Measurements from ENCODE around the gene KITLG.
"Not testable (repeated sequence)": the region's sequence is repeated elsewhere in the genome, so short reads cannot be mapped to it uniquely, and the experiment has no call there.

The KITLG gene

DNA sequence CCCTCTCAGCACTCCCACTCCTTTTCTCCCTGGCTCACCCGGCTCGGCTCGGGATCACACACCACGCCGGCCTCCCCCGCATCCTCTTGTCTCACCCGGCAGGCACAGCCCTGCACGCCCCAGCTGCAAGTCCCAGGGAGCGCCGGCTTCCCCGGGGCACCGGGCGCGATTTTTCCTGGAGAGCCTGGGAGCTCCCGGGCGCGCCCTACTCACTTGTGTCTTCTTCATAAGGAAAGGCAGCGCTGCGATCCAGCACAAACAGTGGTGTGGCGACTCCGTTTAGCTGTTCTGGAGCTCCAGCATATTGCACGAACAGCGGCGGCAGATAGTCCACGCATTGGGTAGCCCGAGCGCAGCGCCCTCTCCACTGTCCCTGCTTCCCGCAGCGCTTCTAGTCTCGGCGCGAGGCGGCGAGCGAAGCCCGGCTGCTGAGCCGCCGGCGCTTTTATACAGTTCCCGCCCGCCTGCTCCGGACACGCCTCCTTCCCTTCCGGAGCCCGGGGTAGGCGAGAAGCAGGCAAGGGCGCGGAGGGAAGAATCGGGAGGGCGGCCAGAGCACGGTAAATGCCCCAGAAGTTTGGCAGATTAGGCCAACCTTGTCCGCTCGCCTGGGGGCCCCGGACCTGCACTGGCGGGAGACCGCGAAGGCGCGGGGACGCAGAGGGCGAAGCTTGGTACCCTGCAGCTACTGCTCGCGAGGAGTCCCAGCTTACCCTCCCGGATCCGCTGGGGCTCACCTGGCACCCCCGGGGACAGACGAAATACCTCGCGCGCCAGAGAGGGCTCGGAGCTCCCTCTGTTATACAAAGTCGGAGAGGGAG, at the start of gene KITLG:
KITLG (minus strand) TSS at position 421 of the 821 bp plus-strand sequence; CDS start at position 228, 193 bp downstream.
- peak within 1 kb of the TSS; percentile 76 for H3K4me3 ChIP-seq (ENCODE audit: low read depth, low read length)
- H3K9ac ChIP-seq (ENCODE audit: low read length) = peak within 1 kb of the TSS; percentile 53
- peaks cover 28% of the 10 kb centered on the region for H3K4me1 ChIP-seq (ENCODE audit: control insufficient read depth, insufficient read depth, low read length)
- H3K9me3 ChIP-seq (ENCODE audit: control insufficient read depth, insufficient read depth, low read depth, low read length) = peaks cover 10% of the 10 kb centered on the region
- H3K27me3 ChIP-seq (ENCODE audit: control insufficient read depth, insufficient read depth, low read length) = peaks cover 3% of the 10 kb centered on the region; the same call in 1 of the 2 replicates
- no peak within 1 kb of the TSS for H3K27ac ChIP-seq (ENCODE audit: low read depth, low read length)
- H3K36me3 ChIP-seq (ENCODE audit: control insufficient read depth, insufficient read depth, low read length) = no peaks in the 10 kb centered on the region

DNA sequence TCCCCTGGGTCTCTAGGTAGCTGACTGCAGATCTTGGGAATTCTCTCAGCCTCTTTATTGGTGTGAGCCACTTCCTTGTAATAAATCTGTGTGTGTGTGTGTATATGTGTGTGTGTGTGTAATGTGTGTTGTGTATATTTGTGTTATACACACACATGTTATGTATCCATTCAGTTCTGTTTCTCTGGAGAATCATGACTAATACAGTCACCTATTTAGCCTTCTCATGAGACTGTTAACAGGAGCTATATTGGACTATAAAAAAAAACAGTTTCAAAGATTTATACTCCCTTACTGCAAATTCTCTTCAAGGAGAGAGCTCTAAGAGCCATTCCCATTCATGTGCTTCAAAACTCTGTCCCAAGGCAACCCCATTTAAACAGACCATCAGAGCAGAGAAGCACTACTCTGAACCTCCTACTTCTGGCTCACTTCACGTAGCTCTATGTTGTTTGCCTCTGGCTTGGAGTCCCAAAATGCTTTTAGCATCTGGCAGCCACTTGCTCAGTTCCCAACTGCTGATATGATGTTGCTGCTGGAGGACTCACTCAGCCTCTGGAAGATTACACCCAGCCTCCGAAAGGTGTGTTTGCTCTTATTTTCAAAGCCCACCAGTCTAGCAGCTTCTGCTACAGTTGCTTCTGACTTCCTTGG, 48.7 kb upstream of the KITLG start:
- H3K27me3 ChIP-seq (ENCODE audit: control insufficient read depth, insufficient read depth, low read length) = no peaks in the 10 kb centered on the region
- peaks cover under 1% of the 10 kb centered on the region; the same call in 1 of the 2 replicates for H3K4me1 ChIP-seq (ENCODE audit: control insufficient read depth, insufficient read depth, low read length)
- H3K9ac ChIP-seq (ENCODE audit: low read length) = no peak overlapping the region
- no peak overlapping the region for H3K27ac ChIP-seq (ENCODE audit: low read depth, low read length)
- no peaks in the 10 kb centered on the region for H3K36me3 ChIP-seq (ENCODE audit: control insufficient read depth, insufficient read depth, low read length)
- H3K4me3 ChIP-seq (ENCODE audit: low read depth, low read length) = no peak overlapping the region
- H3K9me3 ChIP-seq (ENCODE audit: control insufficient read depth, insufficient read depth, low read depth, low read length) = no peaks in the 10 kb centered on the region

DNA sequence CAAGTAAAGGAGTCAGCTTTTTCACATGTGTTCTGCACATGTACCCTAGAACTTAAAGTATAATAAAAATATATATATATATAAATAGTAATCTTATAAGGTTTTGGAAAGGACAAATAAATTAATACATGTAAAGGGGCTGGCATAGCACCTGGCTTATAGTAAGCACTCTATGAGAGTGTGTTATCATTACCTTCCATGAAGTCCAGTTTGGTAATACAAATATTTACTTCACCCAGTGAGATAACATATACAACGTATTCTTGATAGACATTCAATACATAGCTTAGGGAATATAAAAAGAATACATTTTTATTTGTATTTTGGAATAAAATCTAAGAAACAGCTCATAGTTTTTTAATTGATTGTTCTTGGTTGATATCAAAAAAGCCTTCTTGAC, 47.8 kb upstream of the KITLG start:
- H3K4me3 ChIP-seq (ENCODE audit: low read depth, low read length); H3K36me3 ChIP-seq (ENCODE audit: control insufficient read depth, insufficient read depth, low read length); H3K9me3 ChIP-seq (ENCODE audit: control insufficient read depth, insufficient read depth, low read depth, low read length); H3K27ac ChIP-seq (ENCODE audit: low read depth, low read length); H3K9ac ChIP-seq (ENCODE audit: low read length); H3K27me3 ChIP-seq (ENCODE audit: control insufficient read depth, insufficient read depth, low read length); H3K4me1 ChIP-seq (ENCODE audit: control insufficient read depth, insufficient read depth, low read length): not testable (repeated sequence)

- Histone ChIP-seq H3K4me1 (ENCODE audit: control insufficient read depth, insufficient read depth, low read length) (peaks cover 5% of the 10 kb centered on the region; the same call in 1 of the 2 replicates), H3K9ac (ENCODE audit: low read length) (no peak overlapping the region), H3K27me3 (ENCODE audit: control insufficient read depth, insufficient read depth, low read length) (no peaks in the 10 kb centered on the region), H3K27ac (ENCODE audit: low read depth, low read length) (no peak overlapping the region), H3K36me3 (ENCODE audit: control insufficient read depth, insufficient read depth, low read length) (no peaks in the 10 kb centered on the region), H3K9me3 (ENCODE audit: control insufficient read depth, insufficient read depth, low read depth, low read length) (no peaks in the 10 kb centered on the region), H3K4me3 (ENCODE audit: low read depth, low read length) (no peak overlapping the region)
These were observed 47.2 kb upstream of the KITLG start for GRCh38 chr12:88627501-88627900.

GRCh38 chr12:88625356-88625755, 45.1 kb upstream of the KITLG start:
- H3K36me3 ChIP-seq (ENCODE audit: control insufficient read depth, insufficient read depth, low read length) = no peaks in the 10 kb centered on the region

DNA sequence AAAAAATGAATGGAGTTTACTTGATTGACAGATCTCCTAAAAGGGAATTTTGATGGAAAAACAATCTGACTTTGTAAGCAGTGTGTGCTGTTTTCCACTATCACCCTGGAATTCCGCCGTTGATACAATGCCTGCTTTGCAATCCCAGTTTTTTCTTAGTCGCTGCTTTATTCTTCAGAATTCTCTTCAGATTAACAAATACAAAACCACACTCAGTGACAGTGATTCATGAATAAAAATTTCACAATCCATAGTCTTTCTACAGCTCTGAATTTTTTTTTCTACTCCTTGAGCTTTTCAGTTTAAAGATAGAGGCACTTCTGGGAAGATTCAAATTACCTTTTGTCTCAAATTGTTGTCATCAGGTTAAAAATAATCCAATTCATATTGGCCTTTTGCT, 44.6 kb upstream of the KITLG start:
- no peaks in the 10 kb centered on the region for H3K36me3 ChIP-seq (ENCODE audit: control insufficient read depth, insufficient read depth, low read length)
- no peak overlapping the region for H3K27ac ChIP-seq (ENCODE audit: low read depth, low read length)
- H3K27me3 ChIP-seq (ENCODE audit: control insufficient read depth, insufficient read depth, low read length) = no peaks in the 10 kb centered on the region
- H3K4me3 ChIP-seq (ENCODE audit: low read depth, low read length) = no peak overlapping the region
- H3K4me1 ChIP-seq (ENCODE audit: control insufficient read depth, insufficient read depth, low read length) = peaks cover 5% of the 10 kb centered on the region; the same call in 1 of the 2 replicates
- no peak overlapping the region for H3K9ac ChIP-seq (ENCODE audit: low read length)
- no peaks in the 10 kb centered on the region for H3K9me3 ChIP-seq (ENCODE audit: control insufficient read depth, insufficient read depth, low read depth, low read length)

More at GRCh38 chr12:88625356-88625755, 45.1 kb upstream of the KITLG start:
- Histone ChIP-seq H3K27ac (ENCODE audit: low read depth, low read length) (no peak overlapping the region), H3K4me1 (ENCODE audit: control insufficient read depth, insufficient read depth, low read length) (peaks cover 5% of the 10 kb centered on the region; the same call in 1 of the 2 replicates), H3K9me3 (ENCODE audit: control insufficient read depth, insufficient read depth, low read depth, low read length) (no peaks in the 10 kb centered on the region), H3K4me3 (ENCODE audit: low read depth, low read length) (no peak overlapping the region), H3K27me3 (ENCODE audit: control insufficient read depth, insufficient read depth, low read length) (no peaks in the 10 kb centered on the region), H3K9ac (ENCODE audit: low read length) (no peak overlapping the region)

GRCh38 chr12:88623777-88624548, 43.7 kb upstream of the KITLG start:
- H3K27ac ChIP-seq (ENCODE audit: low read depth, low read length) = no peak overlapping the region
- no peaks in the 10 kb centered on the region for H3K36me3 ChIP-seq (ENCODE audit: control insufficient read depth, insufficient read depth, low read length)
- no peaks in the 10 kb centered on the region for H3K9me3 ChIP-seq (ENCODE audit: control insufficient read depth, insufficient read depth, low read depth, low read length)
- no peak overlapping the region for H3K4me3 ChIP-seq (ENCODE audit: low read depth, low read length)
- no peak overlapping the region for H3K9ac ChIP-seq (ENCODE audit: low read length)
- peaks cover 5% of the 10 kb centered on the region; the same call in 1 of the 2 replicates for H3K4me1 ChIP-seq (ENCODE audit: control insufficient read depth, insufficient read depth, low read length)
- no peaks in the 10 kb centered on the region for H3K27me3 ChIP-seq (ENCODE audit: control insufficient read depth, insufficient read depth, low read length)

DNA sequence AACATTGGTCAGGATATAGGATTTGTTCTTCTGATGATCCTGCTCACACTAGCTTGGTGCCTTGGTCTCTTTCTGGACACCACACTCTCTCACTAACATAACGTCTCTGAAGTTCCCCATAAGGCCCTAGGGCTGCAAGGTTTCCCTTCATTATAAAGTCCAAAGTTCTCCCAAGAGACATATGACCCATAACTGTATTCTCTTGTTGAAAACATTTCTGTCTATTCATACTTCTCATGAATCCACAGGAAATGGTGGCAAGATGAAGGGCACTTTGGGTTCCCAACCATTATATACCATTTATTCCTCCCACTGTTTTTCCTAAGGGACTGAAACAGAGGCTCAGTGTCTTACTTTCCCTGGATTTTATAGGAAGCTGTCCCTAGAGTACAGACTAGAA, 37.1 kb upstream of the KITLG start:
- H3K27me3 ChIP-seq (ENCODE audit: control insufficient read depth, insufficient read depth, low read length) = no peaks in the 10 kb centered on the region
- no peaks in the 10 kb centered on the region for H3K4me1 ChIP-seq (ENCODE audit: control insufficient read depth, insufficient read depth, low read length)
- no peaks in the 10 kb centered on the region for H3K9me3 ChIP-seq (ENCODE audit: control insufficient read depth, insufficient read depth, low read depth, low read length)
- H3K4me3 ChIP-seq (ENCODE audit: low read depth, low read length) = no peak overlapping the region
- H3K27ac ChIP-seq (ENCODE audit: low read depth, low read length) = no peak overlapping the region
- H3K36me3 ChIP-seq (ENCODE audit: control insufficient read depth, insufficient read depth, low read length) = no peaks in the 10 kb centered on the region
- H3K9ac ChIP-seq (ENCODE audit: low read length) = no peak overlapping the region

GRCh38 chr12:88615490-88615889, 35.2 kb upstream of the KITLG start:
- H3K4me1 ChIP-seq (ENCODE audit: control insufficient read depth, insufficient read depth, low read length) = no peaks in the 10 kb centered on the region
- no peak overlapping the region for H3K4me3 ChIP-seq (ENCODE audit: low read depth, low read length)
- no peak overlapping the region for H3K9ac ChIP-seq (ENCODE audit: low read length)
- H3K36me3 ChIP-seq (ENCODE audit: control insufficient read depth, insufficient read depth, low read length) = no peaks in the 10 kb centered on the region
- no peak overlapping the region for H3K27ac ChIP-seq (ENCODE audit: low read depth, low read length)
- no peaks in the 10 kb centered on the region for H3K9me3 ChIP-seq (ENCODE audit: control insufficient read depth, insufficient read depth, low read depth, low read length)
- no peaks in the 10 kb centered on the region for H3K27me3 ChIP-seq (ENCODE audit: control insufficient read depth, insufficient read depth, low read length)

GRCh38 chr12:88604646-88605045, 24.4 kb upstream of the KITLG start:
- H3K4me1 ChIP-seq (ENCODE audit: control insufficient read depth, insufficient read depth, low read length) = no peaks in the 10 kb centered on the region
- H3K27me3 ChIP-seq (ENCODE audit: control insufficient read depth, insufficient read depth, low read length) = no peaks in the 10 kb centered on the region
- no peak overlapping the region for H3K27ac ChIP-seq (ENCODE audit: low read depth, low read length)
- H3K36me3 ChIP-seq (ENCODE audit: control insufficient read depth, insufficient read depth, low read length) = no peaks in the 10 kb centered on the region
- peaks cover 6% of the 10 kb centered on the region; the same call in 1 of the 2 replicates for H3K9me3 ChIP-seq (ENCODE audit: control insufficient read depth, insufficient read depth, low read depth, low read length)
- H3K9ac ChIP-seq (ENCODE audit: low read length) = no peak overlapping the region
- no peak overlapping the region for H3K4me3 ChIP-seq (ENCODE audit: low read depth, low read length)
